PC-9 (cell line): ENCODE results near the gene PRR22.

Experiments
- CTCF ChIP-seq: fragments of 200-600 bp; sonication (generic); conservative IDR thresholded peaks from 2 replicates; pipeline ENCODE4 v1.6.1; 2017; ENCODE audit warnings: mixed run types, antibody characterized with exemption, mild to moderate bottlenecking, moderate library complexity
- EZH2 ChIP-seq: fragments of 200-600 bp; sonication (generic); IDR thresholded peaks from 2 replicates; pipeline ENCODE4 v1.8.0; 2017; ENCODE audit warnings: antibody characterized with exemption, low read depth

- no peak for TF ChIP-seq CTCF
- no peak for TF ChIP-seq EZH2
These were observed 6.1 kb downstream of the PRR22 start for GRCh38 chr19:5778402-5778801.
